HepG2 (cell line): ENCODE measurements around the gene ARL4D. TPM values are rescaled to one million over a fixed set of nuclear protein-coding genes. Genes with fewer than 3 reads are reported as not detected.

ENCODE experiments used
- AHDC1 ChIP-seq: sonication (generic); formaldehyde crosslinking; IDR thresholded peaks from 2 replicates; pipeline ENCODE4 v1.5.1; 2020; ENCODE audit warnings: mild to moderate bottlenecking, missing genetic modification reagents, borderline replicate concordance
- EEA1 ChIP-seq: sonication (generic); formaldehyde crosslinking; IDR thresholded peaks from 2 replicates; pipeline ENCODE4 v1.5.1; 2020; ENCODE audit warnings: mild to moderate bottlenecking, missing genetic modification reagents, borderline replicate concordance
- polyA plus RNA-seq, 8 experiments: library from polyadenylated mRNA; depleted of rRNA in 3 of 8; stranded (reverse) in 7 of 8; unstranded in 1 of 8; fragments of >200 nt; fragmentation: Illumina TruSeq in 4 of 8; extraction: Trizol in 4 of 8; gene quantifications; 2 replicates each; pipeline versions ENCODE4 v1.2.1 to v1.2.3, GENCODE V29; 2011 to 2016; ENCODE audit warnings: low read depth in 4 of 8, missing spikeins in 1 of 8, mixed read lengths in 1 of 8; ENCODE audit not compliant: insufficient read depth in 1 of 8
- total RNA-seq, 5 experiments: library from RNA; depleted of rRNA; stranded (reverse); fragments of >200 nt; fragmentation: Illumina TruSeq; extraction: Trizol; gene quantifications; 2 replicates each; pipeline ENCODE4 v1.2.3, GENCODE V29; 2016; ENCODE audit warnings: low read depth in 1 of 5
- TF ChIP-seq, protein P1 (sequence below): sonication (generic); formaldehyde crosslinking; IDR thresholded peaks from 2 replicates; pipeline ENCODE4 v1.5.0; 2020; ENCODE audit warnings: mild to moderate bottlenecking, missing genetic modification reagents, borderline replicate concordance
- TF ChIP-seq, protein P2 (sequence below): sonication (generic); formaldehyde crosslinking; IDR thresholded peaks from 2 replicates; pipeline ENCODE4 v1.4.0; 2020; ENCODE audit warnings: missing genetic modification reagents
- TF ChIP-seq, protein P3 (sequence below): sonication (generic); formaldehyde crosslinking; IDR thresholded peaks from 2 replicates; pipeline ENCODE4 v1.4.0; 2020; ENCODE audit warnings: missing genetic modification reagents
- TF ChIP-seq, protein P4 (sequence below): sonication (generic); formaldehyde crosslinking; IDR thresholded peaks from 2 replicates; pipeline ENCODE4 v1.4.0; 2020; ENCODE audit warnings: missing genetic modification reagents, mild to moderate bottlenecking, borderline replicate concordance

ARL4D gene
- total and polyA plus RNA-seq, 2 of the 13 experiments (the other 11 are each of a cell fraction or from before 2014, with no cell fraction given), result 9.0 to 25.9 TPM

GRCh38 chr17:43368740-43369506, 29.9 kb upstream of the ARL4D start (continued):
- TF ChIP-seq, protein P1, sequence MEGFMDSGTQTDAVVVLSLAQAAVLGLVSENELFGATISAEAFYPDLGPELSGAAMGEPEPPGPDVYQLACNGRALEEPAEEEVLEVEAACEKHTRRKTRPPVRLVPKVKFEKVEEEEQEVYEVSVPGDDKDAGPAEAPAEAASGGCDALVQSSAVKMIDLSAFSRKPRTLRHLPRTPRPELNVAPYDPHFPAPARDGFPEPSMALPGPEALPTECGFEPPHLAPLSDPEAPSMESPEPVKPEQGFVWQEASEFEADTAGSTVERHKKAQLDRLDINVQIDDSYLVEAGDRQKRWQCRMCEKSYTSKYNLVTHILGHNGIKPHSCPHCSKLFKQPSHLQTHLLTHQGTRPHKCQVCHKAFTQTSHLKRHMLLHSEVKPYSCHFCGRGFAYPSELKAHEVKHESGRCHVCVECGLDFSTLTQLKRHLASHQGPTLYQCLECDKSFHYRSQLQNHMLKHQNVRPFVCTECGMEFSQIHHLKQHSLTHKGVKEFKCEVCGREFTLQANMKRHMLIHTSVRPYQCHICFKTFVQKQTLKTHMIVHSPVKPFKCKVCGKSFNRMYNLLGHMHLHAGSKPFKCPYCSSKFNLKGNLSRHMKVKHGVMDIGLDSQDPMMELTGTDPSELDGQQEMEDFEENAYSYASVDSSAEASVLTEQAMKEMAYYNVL, result 0 out of 2 replicates have a peak, but pooled peaks have one; percentile 16
- TF ChIP-seq, protein P2, sequence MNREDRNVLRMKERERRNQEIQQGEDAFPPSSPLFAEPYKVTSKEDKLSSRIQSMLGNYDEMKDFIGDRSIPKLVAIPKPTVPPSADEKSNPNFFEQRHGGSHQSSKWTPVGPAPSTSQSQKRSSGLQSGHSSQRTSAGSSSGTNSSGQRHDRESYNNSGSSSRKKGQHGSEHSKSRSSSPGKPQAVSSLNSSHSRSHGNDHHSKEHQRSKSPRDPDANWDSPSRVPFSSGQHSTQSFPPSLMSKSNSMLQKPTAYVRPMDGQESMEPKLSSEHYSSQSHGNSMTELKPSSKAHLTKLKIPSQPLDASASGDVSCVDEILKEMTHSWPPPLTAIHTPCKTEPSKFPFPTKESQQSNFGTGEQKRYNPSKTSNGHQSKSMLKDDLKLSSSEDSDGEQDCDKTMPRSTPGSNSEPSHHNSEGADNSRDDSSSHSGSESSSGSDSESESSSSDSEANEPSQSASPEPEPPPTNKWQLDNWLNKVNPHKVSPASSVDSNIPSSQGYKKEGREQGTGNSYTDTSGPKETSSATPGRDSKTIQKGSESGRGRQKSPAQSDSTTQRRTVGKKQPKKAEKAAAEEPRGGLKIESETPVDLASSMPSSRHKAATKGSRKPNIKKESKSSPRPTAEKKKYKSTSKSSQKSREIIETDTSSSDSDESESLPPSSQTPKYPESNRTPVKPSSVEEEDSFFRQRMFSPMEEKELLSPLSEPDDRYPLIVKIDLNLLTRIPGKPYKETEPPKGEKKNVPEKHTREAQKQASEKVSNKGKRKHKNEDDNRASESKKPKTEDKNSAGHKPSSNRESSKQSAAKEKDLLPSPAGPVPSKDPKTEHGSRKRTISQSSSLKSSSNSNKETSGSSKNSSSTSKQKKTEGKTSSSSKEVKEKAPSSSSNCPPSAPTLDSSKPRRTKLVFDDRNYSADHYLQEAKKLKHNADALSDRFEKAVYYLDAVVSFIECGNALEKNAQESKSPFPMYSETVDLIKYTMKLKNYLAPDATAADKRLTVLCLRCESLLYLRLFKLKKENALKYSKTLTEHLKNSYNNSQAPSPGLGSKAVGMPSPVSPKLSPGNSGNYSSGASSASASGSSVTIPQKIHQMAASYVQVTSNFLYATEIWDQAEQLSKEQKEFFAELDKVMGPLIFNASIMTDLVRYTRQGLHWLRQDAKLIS (CRISPR knock-in tag), result peak; percentile 26; the same call in 1 of the 2 replicates
- TF ChIP-seq EEA1 (CRISPR knock-in tag), result 0 out of 2 replicates have a peak, but pooled peaks have one; percentile 44
- TF ChIP-seq, protein P3, sequence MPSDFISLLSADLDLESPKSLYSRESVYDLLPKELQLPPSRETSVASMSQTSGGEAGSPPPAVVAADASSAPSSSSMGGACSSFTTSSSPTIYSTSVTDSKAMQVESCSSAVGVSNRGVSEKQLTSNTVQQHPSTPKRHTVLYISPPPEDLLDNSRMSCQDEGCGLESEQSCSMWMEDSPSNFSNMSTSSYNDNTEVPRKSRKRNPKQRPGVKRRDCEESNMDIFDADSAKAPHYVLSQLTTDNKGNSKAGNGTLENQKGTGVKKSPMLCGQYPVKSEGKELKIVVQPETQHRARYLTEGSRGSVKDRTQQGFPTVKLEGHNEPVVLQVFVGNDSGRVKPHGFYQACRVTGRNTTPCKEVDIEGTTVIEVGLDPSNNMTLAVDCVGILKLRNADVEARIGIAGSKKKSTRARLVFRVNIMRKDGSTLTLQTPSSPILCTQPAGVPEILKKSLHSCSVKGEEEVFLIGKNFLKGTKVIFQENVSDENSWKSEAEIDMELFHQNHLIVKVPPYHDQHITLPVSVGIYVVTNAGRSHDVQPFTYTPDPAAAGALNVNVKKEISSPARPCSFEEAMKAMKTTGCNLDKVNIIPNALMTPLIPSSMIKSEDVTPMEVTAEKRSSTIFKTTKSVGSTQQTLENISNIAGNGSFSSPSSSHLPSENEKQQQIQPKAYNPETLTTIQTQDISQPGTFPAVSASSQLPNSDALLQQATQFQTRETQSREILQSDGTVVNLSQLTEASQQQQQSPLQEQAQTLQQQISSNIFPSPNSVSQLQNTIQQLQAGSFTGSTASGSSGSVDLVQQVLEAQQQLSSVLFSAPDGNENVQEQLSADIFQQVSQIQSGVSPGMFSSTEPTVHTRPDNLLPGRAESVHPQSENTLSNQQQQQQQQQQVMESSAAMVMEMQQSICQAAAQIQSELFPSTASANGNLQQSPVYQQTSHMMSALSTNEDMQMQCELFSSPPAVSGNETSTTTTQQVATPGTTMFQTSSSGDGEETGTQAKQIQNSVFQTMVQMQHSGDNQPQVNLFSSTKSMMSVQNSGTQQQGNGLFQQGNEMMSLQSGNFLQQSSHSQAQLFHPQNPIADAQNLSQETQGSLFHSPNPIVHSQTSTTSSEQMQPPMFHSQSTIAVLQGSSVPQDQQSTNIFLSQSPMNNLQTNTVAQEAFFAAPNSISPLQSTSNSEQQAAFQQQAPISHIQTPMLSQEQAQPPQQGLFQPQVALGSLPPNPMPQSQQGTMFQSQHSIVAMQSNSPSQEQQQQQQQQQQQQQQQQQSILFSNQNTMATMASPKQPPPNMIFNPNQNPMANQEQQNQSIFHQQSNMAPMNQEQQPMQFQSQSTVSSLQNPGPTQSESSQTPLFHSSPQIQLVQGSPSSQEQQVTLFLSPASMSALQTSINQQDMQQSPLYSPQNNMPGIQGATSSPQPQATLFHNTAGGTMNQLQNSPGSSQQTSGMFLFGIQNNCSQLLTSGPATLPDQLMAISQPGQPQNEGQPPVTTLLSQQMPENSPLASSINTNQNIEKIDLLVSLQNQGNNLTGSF (CRISPR knock-in tag), result no peak; the same call in 1 of the 2 replicates
- no peak for TF ChIP-seq AHDC1
- TF ChIP-seq, protein P4, sequence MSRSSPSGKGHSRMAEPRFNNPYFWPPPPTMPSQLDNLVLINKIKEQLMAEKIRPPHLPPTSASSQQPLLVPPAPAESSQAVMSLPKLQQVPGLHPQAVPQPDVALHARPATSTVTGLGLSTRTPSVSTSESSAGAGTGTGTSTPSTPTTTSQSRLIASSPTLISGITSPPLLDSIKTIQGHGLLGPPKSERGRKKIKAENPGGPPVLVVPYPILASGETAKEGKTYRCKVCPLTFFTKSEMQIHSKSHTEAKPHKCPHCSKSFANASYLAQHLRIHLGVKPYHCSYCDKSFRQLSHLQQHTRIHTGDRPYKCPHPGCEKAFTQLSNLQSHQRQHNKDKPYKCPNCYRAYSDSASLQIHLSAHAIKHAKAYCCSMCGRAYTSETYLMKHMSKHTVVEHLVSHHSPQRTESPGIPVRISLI (CRISPR knock-in tag), result peak; percentile 91
